Smooth muscle cell of the brain vasculature (primary cell): ENCODE results near the gene MRGPRX3.

Experiments
- DNase-seq: peaks from one replicate; pipeline ENCODE4 v3.0.0-alpha.2; 2012; ENCODE audit warnings: low read depth, low spot score

The MRGPRX3 gene

DNA sequence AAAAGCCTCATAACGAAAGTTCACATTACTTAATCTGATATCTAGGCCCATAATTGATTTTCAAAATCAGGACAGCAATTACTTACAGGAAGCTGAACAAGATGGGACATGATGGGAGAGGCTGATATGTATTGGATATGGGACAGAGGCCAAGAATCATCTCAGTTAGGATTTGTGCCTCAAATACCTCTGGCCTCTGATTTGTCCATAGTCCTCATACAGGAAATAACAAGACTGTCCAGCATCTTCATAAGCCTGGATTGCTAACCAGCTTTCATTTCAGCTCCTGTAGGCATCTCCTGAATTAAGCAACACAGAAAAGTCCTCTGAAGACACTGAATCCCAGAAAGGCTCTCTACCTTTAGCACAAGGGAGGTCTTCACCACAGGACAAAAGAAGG lies 36.0 kb downstream of the MRGPRX3 start:
- no peak for DNase-seq

DNA sequence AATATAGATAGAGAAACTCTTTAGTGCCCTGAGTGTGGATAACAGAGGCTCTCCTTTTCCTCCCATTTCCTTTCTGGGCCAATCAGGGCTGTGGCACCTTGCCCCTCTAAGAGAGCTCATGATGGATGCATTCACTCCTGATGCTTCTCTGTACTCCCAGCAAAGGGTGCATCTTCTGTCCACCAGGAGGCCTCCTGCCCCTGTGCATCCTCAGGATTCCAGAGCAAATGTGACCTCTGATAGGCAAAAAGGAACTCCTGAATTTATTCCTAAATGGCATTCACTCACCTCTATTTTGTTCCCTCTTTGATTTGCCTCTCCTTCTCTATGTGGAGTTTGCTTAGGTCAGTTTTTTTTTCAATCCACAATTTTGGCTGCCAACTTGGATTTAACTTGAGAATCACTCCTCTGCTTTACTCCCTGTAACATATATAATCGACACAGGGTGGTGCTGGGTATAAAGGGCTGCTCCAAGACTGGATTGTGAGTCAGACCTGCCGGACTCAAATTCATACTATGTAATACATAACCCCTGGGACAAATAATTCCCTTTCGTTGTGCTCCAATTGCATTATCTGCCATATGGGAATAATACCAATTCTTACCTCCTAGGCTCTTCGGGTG lies 39.1 kb downstream of the MRGPRX3 start:
- no peak for DNase-seq

- no peak for DNase-seq
These were observed 40.3 kb downstream of the MRGPRX3 start, which contains the start of gene MRGPRX4 for GRCh38 chr11:18172666-18173065. MRGPRX4 (plus strand) TSS chr11:18172837; CDS start chr11:18173257, 420 bp downstream.

DNA sequence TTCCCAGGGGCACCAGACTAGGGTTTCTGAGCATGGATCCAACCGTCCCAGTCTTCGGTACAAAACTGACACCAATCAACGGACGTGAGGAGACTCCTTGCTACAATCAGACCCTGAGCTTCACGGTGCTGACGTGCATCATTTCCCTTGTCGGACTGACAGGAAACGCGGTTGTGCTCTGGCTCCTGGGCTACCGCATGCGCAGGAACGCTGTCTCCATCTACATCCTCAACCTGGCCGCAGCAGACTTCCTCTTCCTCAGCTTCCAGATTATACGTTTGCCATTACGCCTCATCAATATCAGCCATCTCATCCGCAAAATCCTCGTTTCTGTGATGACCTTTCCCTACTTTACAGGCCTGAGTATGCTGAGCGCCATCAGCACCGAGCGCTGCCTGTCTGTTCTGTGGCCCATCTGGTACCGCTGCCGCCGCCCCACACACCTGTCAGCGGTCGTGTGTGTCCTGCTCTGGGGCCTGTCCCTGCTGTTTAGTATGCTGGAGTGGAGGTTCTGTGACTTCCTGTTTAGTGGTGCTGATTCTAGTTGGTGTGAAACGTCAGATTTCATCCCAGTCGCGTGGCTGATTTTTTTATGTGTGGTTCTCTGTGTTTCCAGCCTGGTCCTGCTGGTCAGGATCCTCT lies 41.0 kb downstream of the MRGPRX3 start:
- no peak for DNase-seq
